Osteoblast (primary cell): ENCODE measurements around the gene SLC15A1. TPM values are rescaled to one million over a fixed set of nuclear protein-coding genes. Genes with fewer than 3 reads are reported as not detected.
A peak's percentile ranks its signal among the peaks of the same experiment; 100 is the strongest.

ENCODE experiments used
- DNase-seq: peaks from one replicate; pipeline ENCODE4 v3.0.0; 2011; ENCODE audit warnings: low spot score, mixed read lengths; ENCODE audit not compliant: insufficient read length; ENCODE audit errors: missing footprints
- H2AFZ ChIP-seq: 2 replicates; pipeline ENCODE4 v1.6.0; 2011; ENCODE audit warnings: mild to moderate bottlenecking, low read length
- H3K27ac ChIP-seq: 2 replicates; pipeline ENCODE4 v1.5.1; 2011; ENCODE audit warnings: mild to moderate bottlenecking, low read depth, low read length, moderate library complexity
- H3K27me3 ChIP-seq: 2 replicates; pipeline ENCODE4 v1.6.0; 2012; ENCODE audit warnings: mild to moderate bottlenecking, control low read depth, inconsistent platforms, low read length, moderate library complexity; ENCODE audit not compliant: insufficient read depth
- H3K36me3 ChIP-seq: 2 replicates; pipeline ENCODE4 v1.5.1; 2011; ENCODE audit warnings: mild to moderate bottlenecking, low read length, control low read depth, moderate library complexity; ENCODE audit not compliant: insufficient read depth
- H3K4me1 ChIP-seq: 2 replicates; pipeline ENCODE4 v1.5.1; 2011; ENCODE audit warnings: mild to moderate bottlenecking, low read length, control low read depth, moderate library complexity; ENCODE audit not compliant: insufficient read depth
- H3K4me2 ChIP-seq: 2 replicates; pipeline ENCODE4 v1.6.0; 2011; ENCODE audit warnings: mild to moderate bottlenecking, low read length; ENCODE audit not compliant: insufficient read depth
- H3K4me3 ChIP-seq: fragments of 200-600 bp; sonication (generic); 3 replicates; pipeline ENCODE4 v1.5.1; 2012; ENCODE audit warnings: mild to moderate bottlenecking, low read length, inconsistent platforms; ENCODE audit not compliant: insufficient read depth
- H3K79me2 ChIP-seq: 2 replicates; pipeline ENCODE4 v1.6.0; 2012; ENCODE audit warnings: mild to moderate bottlenecking, low read length, control low read depth, inconsistent platforms; ENCODE audit not compliant: insufficient read depth
- H3K9me3 ChIP-seq: 2 replicates; pipeline ENCODE4 v1.5.1; 2011; ENCODE audit warnings: low read depth, low read length, control low read depth
- H4K20me1 ChIP-seq: 2 replicates; pipeline ENCODE4 v1.6.0; 2012; ENCODE audit warnings: mild to moderate bottlenecking, low read length, control low read depth; ENCODE audit not compliant: insufficient read depth
- CTCF ChIP-seq: IDR thresholded peaks from 2 replicates; pipeline ENCODE4 v1.5.1; 2011; ENCODE audit warnings: mild to moderate bottlenecking, low read depth, low read length, moderate library complexity; ENCODE audit errors: extremely low read depth
- total RNA-seq: library from RNA; depleted of rRNA; stranded (reverse); fragments of >200 nt; gene quantifications from 2 replicates; pipeline ENCODE4 v1.2.3, GENCODE V29; 2012

Gene SLC15A1
- total RNA-seq, 1 donor: not detected

- Histone ChIP-seq H3K4me2 (no peak overlapping the region), H3K27ac (no peak overlapping the region)
Measured at GRCh38 chr13:98798849-98799645, 46.6 kb upstream of the SLC15A1 start.

GRCh38 chr13:98797456-98797855 is 45.0 kb upstream of the SLC15A1 start:
- H3K79me2 ChIP-seq: no peaks in the 10 kb centered on the region
- no peaks in the 10 kb centered on the region for H3K9me3 ChIP-seq
- no peaks in the 10 kb centered on the region for H4K20me1 ChIP-seq
- H2AFZ ChIP-seq: no peak overlapping the region
- H3K4me2 ChIP-seq: no peak overlapping the region
- no peak for TF ChIP-seq CTCF
- no peak overlapping the region for H3K4me3 ChIP-seq
- no peak for DNase-seq
- no peaks in the 10 kb centered on the region for H3K27me3 ChIP-seq
- no peak overlapping the region for H3K27ac ChIP-seq
- H3K4me1 ChIP-seq: peaks cover 10% of the 10 kb centered on the region
- no peaks in the 10 kb centered on the region for H3K36me3 ChIP-seq

More at GRCh38 chr13:98798849-98799645, 46.6 kb upstream of the SLC15A1 start:
- Histone ChIP-seq H3K4me1 (peaks cover 10% of the 10 kb centered on the region), H3K27me3 (no peaks in the 10 kb centered on the region), H4K20me1 (no peaks in the 10 kb centered on the region), H3K36me3 (no peaks in the 10 kb centered on the region), H3K79me2 (no peaks in the 10 kb centered on the region), H2AFZ (no peak overlapping the region), H3K4me3 (no peak overlapping the region), H3K9me3 (no peaks in the 10 kb centered on the region)
- TF ChIP-seq CTCF: no peak
- peak; percentile 80 for DNase-seq

DNA sequence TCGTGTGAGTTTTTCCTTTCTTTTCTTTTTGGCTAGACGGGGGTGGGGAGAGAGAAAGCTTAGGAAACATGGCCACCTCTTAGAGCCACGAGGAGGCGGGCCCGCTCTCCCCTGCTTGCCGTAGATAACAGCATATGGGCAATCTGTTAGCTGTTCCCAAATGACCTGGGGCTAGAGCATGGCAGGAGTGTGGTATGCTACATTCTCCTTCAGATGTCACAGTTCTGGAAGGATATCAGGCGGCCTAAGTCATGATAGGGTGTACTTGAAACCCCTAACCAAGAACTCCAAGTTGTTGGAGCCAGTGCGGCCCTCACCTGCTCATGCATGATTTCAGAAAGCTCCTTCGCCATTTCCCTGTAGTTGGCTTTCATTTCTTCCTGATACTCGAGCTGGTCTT is 44.3 kb upstream of the SLC15A1 start:
- Histone ChIP-seq H3K4me3 (no peak overlapping the region), H3K79me2 (no peaks in the 10 kb centered on the region), H4K20me1 (no peaks in the 10 kb centered on the region), H3K4me2 (no peak overlapping the region), H3K27ac (no peak overlapping the region), H3K4me1 (peaks cover 10% of the 10 kb centered on the region), H2AFZ (no peak overlapping the region), H3K9me3 (no peaks in the 10 kb centered on the region), H3K27me3 (no peaks in the 10 kb centered on the region), H3K36me3 (no peaks in the 10 kb centered on the region)
- no peak for DNase-seq
- no peak for TF ChIP-seq CTCF

DNA sequence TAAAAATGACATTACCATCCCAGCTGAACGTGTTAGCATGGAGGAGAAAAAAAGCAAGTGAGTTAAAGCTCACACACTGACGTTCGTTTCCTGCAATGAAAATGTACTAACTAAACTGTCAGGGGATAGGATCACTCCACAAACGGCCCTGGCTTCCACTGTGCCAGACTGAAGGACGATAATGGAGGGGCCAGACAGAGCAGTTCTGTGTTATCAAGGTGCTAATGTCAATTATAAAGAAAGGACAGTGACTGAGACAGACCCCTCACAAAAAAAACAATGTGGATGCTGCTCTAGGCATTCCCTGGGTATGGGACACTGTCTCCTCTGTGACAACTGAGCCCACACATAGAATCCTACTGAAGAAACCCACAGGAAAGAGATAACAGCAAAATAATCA is 43.7 kb upstream of the SLC15A1 start:
- Histone ChIP-seq H3K27me3 (no peaks in the 10 kb centered on the region), H3K4me2 (no peak overlapping the region), H3K36me3 (no peaks in the 10 kb centered on the region), H4K20me1 (no peaks in the 10 kb centered on the region), H2AFZ (no peak overlapping the region), H3K4me1 (peaks cover 10% of the 10 kb centered on the region), H3K27ac (no peak overlapping the region), H3K79me2 (no peaks in the 10 kb centered on the region), H3K4me3 (no peak overlapping the region), H3K9me3 (no peaks in the 10 kb centered on the region)
- TF ChIP-seq CTCF: no peak
- DNase-seq: no peak
